Heart left ventricle (tissue), 16 donors: ENCODE results near the gene TBX4. TPM values are rescaled to one million over a fixed set of nuclear protein-coding genes. Genes with fewer than 3 reads are reported as not detected.
"Not testable (repeated sequence)": the region's sequence is repeated elsewhere in the genome, so short reads cannot be mapped to it uniquely, and the experiment has no call there.

Experiments
- ATAC-seq, 4 donors: fragments of 200-7000 bp; cut with Tn5 transposase; one replicate each; pipeline ENCODE4 v1.9.1; 2020 to 2022; ENCODE audit warnings: moderate library complexity in 4 of 4, mild to moderate bottlenecking in 3 of 4, moderate number of reproducible peaks in 1 of 4
- DNase-seq, 5 donors: peaks; one replicate each; pipeline ENCODE4 v3.0.0-alpha.2; 2020
- H3K27ac ChIP-seq, 12 donors: fragments of 200-600 bp; sonication (generic) in 4 of 12; one replicate each; pipeline versions ENCODE4 v1.5.0 to v1.8.0; 2016 to 2022; ENCODE audit warnings: mild to moderate bottlenecking in 2 of 12
- H3K27me3 ChIP-seq, 9 donors: fragments of 200-600 bp; sonication (generic) in 2 of 9; one replicate each; pipeline versions ENCODE4 v1.5.1 to v1.8.0; 2016 to 2022; ENCODE audit warnings: mild to moderate bottlenecking in 3 of 9
- H3K36me3 ChIP-seq, 9 donors: fragments of 200-600 bp; sonication (generic) in 2 of 9; one replicate each; pipeline versions ENCODE4 v1.5.0 to v1.8.0; 2018 to 2022; ENCODE audit warnings: mild to moderate bottlenecking in 2 of 9
- H3K4me1 ChIP-seq, 12 donors: fragments of 200-600 bp; sonication (generic) in 4 of 12; one replicate each; pipeline versions ENCODE4 v1.5.0 to v1.8.0; 2016 to 2022; ENCODE audit warnings: mild to moderate bottlenecking in 3 of 12
- H3K4me3 ChIP-seq, 12 donors: fragments of 200-600 bp; sonication (generic) in 4 of 12; one replicate each; pipeline versions ENCODE4 v1.5.0 to v1.8.0; 2017 to 2022; ENCODE audit warnings: mild to moderate bottlenecking in 9 of 12, moderate library complexity in 4 of 12
- H3K9me3 ChIP-seq, 12 donors: fragments of 200-600 bp; sonication (generic) in 4 of 12; one replicate each; pipeline versions ENCODE4 v1.5.0 to v1.8.0; 2016 to 2022; ENCODE audit warnings: mild to moderate bottlenecking in 1 of 12
- POLR2A ChIP-seq, 2 donors: fragments of 450-650 bp; IDR thresholded peaks; one replicate each; pipeline ENCODE4 v1.6.1; 2017; ENCODE audit warnings: antibody characterized with exemption in 2 of 2, mild to moderate bottlenecking in 2 of 2, moderate library complexity in 2 of 2
- WGBS, 4 donors: extraction: QIAGEN DNeasy Blood & Tissue Kit in 2 of 4; methylation state at CpG; one replicate each; pipeline versions ENCODE4 v1.1.5 to v1.1.7; 2013 to 2018; 5-methylcytosine and 5-hydroxymethylcytosine counted together
- intact Hi-C, 10 donors: fragments of 100-400 bp; cut with DNase I; formaldehyde crosslinking; loops; one replicate each; pipeline versions ENCODE4 v1.11.1 to v1.14.2; 2022
- polyA plus RNA-seq, 2 donors: library from polyadenylated mRNA; stranded (reverse); fragments of 200-250 nt; gene quantifications; one replicate each; pipeline ENCODE4 v1.2.3, GENCODE V29; 2013
- total RNA-seq, 9 donors: library from RNA; depleted of rRNA in 2 of 9; stranded (reverse); fragments of >200 nt in 2 of 9; fragmentation: NEBNext Ultra II Directional in 3 of 9; extraction: Animal tissue kit (Norgen Biotek cat#: 25700) in 3 of 9; gene quantifications; one replicate each; pipeline versions ENCODE4 v1.1.0 to v1.2.4, GENCODE V29; 2016 to 2023
- TF ChIP-seq, protein P1 (sequence below), 12 donors: fragments of 200-600 bp; sonication (generic) in 4 of 12; IDR thresholded peaks; one replicate each; pipeline versions ENCODE4 v1.5.0 to v1.8.0; 2018 to 2022; ENCODE audit warnings: antibody characterized with exemption in 12 of 12, mild to moderate bottlenecking in 5 of 12
- donor health status: ischemic (EF 13 %, LVEDD 7.1; RV severe dilation, severe dysfunction).
- donor health status: healthy with polysubstance abuse.
- donor health status: DM: no; HTN: yes; CAD: no.
- donor health status: DM: no; HTN: no; CAD: no.
- donor health status: ischemic (EF 25% LVEDD 6.9; RV normal size, moderate dysfunction).
- donor health status: ischemic (EF 25% LVEDD 5.7; RV mildly dilated, moderate dysfunction).
- donor health status: healthy.
- donor health status: DM: yes; HTN: yes; CAD: no.
- donor health status: ischemic (EF 35%, LVEDD 5.7; RV mildly dilated, moderate dysfunction).
- donor health status: nonischemic (EF 11% LVEDD 7.7; RV severe dilation, severe dysfunction).
- donor health status: DM: yes; HTN: yes; CAD: no.
- donor health status: PGD.
- donor health status: ischemic (EF 29% LVEDD 5.4; RV normal size, mild dysfunction).
- donor health status: nonischemic (EF 23%, LVEDD 6.1; RV moderate dilation, normal function).

The TBX4 gene
- total and polyA plus RNA-seq, 11 donors = 0.07 to 0.29 (median 0.10) TPM; not detected in 7

- DNase-seq = no peak
- intact Hi-C loops = no loop called here
- H3K4me1 ChIP-seq = no peaks in the 10 kb centered on the region
- no peaks in the 10 kb centered on the region for H3K36me3 ChIP-seq
- ATAC-seq = no peak
- H3K9me3 ChIP-seq = no peaks in the 10 kb centered on the region
- WGBS, 4 donors = 80 to 85% (median 83%) methylated on average over 10 of the region's 10 CpGs
- no peak overlapping the region for H3K4me3 ChIP-seq
- no peak overlapping the region for H3K27ac ChIP-seq
- H3K27me3 ChIP-seq = peaks cover 2 to 56% (median 22%) of the 10 kb centered on the region in 9 donors
- TF ChIP-seq POLR2A (IDR thresholded peaks at IDR 0.05) = no peak
- TF ChIP-seq, protein P1, sequence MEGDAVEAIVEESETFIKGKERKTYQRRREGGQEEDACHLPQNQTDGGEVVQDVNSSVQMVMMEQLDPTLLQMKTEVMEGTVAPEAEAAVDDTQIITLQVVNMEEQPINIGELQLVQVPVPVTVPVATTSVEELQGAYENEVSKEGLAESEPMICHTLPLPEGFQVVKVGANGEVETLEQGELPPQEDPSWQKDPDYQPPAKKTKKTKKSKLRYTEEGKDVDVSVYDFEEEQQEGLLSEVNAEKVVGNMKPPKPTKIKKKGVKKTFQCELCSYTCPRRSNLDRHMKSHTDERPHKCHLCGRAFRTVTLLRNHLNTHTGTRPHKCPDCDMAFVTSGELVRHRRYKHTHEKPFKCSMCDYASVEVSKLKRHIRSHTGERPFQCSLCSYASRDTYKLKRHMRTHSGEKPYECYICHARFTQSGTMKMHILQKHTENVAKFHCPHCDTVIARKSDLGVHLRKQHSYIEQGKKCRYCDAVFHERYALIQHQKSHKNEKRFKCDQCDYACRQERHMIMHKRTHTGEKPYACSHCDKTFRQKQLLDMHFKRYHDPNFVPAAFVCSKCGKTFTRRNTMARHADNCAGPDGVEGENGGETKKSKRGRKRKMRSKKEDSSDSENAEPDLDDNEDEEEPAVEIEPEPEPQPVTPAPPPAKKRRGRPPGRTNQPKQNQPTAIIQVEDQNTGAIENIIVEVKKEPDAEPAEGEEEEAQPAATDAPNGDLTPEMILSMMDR (IDR thresholded peaks at IDR 0.05) = no peak
These were observed 25.5 kb upstream of the TBX4 start for GRCh38 chr17:61426482-61427304.

- no peaks in the 10 kb centered on the region for H3K4me1 ChIP-seq
- H3K9me3 ChIP-seq = no peaks in the 10 kb centered on the region
- TF ChIP-seq POLR2A (IDR thresholded peaks at IDR 0.05) = no peak
- TF ChIP-seq, protein P1 (IDR thresholded peaks at IDR 0.05) = no peak
- ATAC-seq (no peak), DNase-seq (no peak)
- no peak overlapping the region for H3K27ac ChIP-seq
- intact Hi-C loops = no loop called here
- H3K4me3 ChIP-seq = no peak overlapping the region
- H3K36me3 ChIP-seq = no peaks in the 10 kb centered on the region
- H3K27me3 ChIP-seq = peaks cover 2 to 48% (median 21%) of the 10 kb centered on the region in 9 donors
These were observed 24.7 kb upstream of the TBX4 start for GRCh38 chr17:61427567-61427966.

GRCh38 chr17:61429274-61429673 lies 22.9 kb upstream of the TBX4 start:
- TF ChIP-seq, protein P1 (IDR thresholded peaks at IDR 0.05) = no peak
- TF ChIP-seq POLR2A (IDR thresholded peaks at IDR 0.05) = no peak
- Histone ChIP-seq H3K27ac (no peak overlapping the region), H3K9me3 (no peaks in the 10 kb centered on the region), H3K4me1 (no peaks in the 10 kb centered on the region), H3K27me3 (peaks cover 0 to 31% (median 12%) of the 10 kb centered on the region in 9 donors), H3K4me3 (no peak overlapping the region), H3K36me3 (no peaks in the 10 kb centered on the region)
- intact Hi-C loops = no loop called here
- ATAC-seq (no peak), DNase-seq (no peak)
- WGBS, 4 donors = 56 to 75% (median 64%) methylated on average over 1 of the region's 1 CpG

DNA sequence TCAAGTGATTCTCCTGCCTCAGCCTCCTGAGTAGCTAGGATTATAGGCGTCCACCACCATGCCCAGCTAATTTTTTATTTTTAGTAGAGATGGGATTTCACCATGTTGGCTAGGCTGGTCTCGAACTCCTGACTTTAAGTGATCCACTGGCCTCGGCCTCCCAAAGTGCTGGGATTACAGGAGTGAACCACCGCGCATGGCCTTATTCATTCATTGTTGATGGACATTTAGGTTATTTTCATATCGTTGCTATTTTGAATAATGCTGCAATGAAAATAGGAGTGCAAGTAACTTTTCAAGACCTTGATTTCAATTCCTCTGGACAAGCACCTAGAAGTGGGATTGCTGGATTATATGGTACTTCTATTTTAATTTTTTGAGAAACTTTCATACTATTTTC lies 22.4 kb upstream of the TBX4 start:
- DNase-seq, H3K4me1 ChIP-seq, H3K36me3 ChIP-seq, H3K9me3 ChIP-seq, H3K4me3 ChIP-seq, intact Hi-C loops, ATAC-seq, H3K27ac ChIP-seq: not testable (repeated sequence)
- peaks cover 0 to 25% (median 9%) of the 10 kb centered on the region in 9 donors for H3K27me3 ChIP-seq
- WGBS, 4 donors = 92 to 95% (median 93%) methylated on average over 6 of the region's 6 CpGs
